Activated CD8-positive, alpha-beta memory T cell treated with anti-CD3 and anti-CD28 coated beads, Interleukin-2, amount 50 U/mL, for 4 hours (primary cell): ENCODE measurements around the gene DHX16.

Experiments used
- DNase-seq: peaks from one replicate; pipeline ENCODE4 v3.0.0-alpha.2; 2020

The DHX16 gene

DNA sequence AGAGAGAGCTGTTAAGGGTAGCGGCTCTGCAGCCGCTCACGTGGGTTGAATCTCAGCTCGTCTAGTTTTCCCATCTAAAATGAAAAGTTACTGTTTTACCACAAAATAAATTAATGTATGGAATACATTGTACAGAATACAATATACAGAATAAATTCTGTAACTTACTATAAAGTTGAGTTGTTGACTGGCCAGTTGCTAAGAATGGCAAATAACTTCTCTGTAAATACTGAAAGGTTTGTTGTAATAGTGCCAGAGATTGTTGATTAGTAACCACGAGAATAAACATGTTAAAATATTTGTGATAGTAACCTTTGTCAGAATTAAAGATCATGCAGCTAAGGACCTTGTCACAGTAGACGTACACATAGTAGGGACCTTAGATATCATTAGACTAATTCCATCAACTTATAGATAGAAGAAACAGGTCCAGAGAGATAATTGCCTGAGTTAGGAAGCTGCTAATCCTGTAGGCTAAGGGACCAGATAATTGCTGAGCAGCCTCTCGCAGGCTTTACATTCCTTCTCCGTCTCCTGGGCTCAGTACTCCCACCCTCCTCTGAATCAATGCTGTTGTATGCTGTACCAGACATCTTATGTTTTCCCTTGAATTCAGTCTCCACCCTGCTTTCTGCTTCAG, 18.5 kb upstream of the DHX16 start:
- DNase-seq, result no peak

- peak; percentile 77 for DNase-seq
Measured at GRCh38 chr6:30690403-30691207, 17.8 kb upstream of the DHX16 start, which contains the start of gene NRM. Gene NRM (minus strand): TSS chr6:30690984. CDS start chr6:30690974, 10 bp downstream.

DNA sequence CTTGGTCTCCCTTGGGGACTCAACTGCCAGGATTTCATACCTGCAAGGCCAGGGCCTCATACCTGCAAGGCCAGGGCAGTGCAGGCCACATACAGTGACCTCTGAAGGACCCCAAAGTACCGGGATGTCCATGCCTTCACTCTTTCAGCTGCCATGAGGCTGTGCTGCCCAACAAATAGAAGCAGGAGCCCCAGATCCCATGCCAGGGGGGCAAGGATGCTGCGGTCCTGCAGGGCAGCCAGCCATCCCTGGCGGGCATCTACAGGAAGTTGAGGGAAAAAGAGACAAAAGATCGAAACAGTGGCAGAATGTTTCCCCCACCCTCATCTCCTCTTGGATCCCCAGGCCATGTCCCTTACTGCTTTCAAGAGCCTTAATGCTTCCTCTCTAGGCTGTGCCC, 17.2 kb upstream of the DHX16 start:
- no peak for DNase-seq

GRCh38 chr6:30689022-30689865, 16.4 kb upstream of the DHX16 start:
- DNase-seq, result no peak

- no peak for DNase-seq
Measured at GRCh38 chr6:30688569-30688968, 15.8 kb upstream of the DHX16 start.

DNA sequence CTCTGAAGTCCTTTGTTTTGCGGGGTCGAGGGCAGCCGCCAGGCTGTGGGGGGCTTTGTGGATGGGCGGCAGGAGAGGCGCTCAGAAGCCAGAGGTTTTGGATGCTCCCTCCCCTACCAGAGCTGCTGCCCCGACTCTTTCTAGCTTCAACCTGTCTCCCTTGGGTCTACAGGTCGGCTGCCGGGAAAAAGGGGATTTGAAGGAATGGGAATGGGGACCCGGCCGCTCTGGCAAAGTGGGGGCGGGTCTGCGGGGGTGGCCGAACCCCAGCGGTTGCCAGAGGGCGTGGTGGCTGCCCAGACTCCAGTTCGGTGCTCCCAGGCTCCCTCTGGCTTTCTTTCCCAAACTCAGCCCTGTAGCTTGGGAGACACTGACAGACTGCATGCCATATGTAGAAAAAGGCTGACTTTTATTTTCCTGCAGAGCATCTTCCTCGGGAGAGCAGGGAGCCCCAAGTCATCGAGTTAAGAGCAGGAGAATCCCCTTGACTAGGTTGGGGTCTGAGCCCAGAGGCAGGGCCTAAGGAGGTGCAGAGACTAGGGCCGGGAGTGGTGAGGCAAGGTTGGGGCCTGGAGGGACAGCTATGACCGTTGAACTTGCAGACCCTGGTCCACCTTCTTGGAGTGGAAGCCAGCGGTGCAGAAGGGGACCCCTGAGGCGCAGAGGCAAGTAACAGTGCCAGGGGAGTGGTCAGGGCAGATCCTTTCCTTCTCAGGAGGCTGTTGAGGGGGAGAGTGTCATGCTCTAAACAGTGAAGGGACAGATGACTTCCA, 15.0 kb upstream of the DHX16 start:
- no peak for DNase-seq

DNA sequence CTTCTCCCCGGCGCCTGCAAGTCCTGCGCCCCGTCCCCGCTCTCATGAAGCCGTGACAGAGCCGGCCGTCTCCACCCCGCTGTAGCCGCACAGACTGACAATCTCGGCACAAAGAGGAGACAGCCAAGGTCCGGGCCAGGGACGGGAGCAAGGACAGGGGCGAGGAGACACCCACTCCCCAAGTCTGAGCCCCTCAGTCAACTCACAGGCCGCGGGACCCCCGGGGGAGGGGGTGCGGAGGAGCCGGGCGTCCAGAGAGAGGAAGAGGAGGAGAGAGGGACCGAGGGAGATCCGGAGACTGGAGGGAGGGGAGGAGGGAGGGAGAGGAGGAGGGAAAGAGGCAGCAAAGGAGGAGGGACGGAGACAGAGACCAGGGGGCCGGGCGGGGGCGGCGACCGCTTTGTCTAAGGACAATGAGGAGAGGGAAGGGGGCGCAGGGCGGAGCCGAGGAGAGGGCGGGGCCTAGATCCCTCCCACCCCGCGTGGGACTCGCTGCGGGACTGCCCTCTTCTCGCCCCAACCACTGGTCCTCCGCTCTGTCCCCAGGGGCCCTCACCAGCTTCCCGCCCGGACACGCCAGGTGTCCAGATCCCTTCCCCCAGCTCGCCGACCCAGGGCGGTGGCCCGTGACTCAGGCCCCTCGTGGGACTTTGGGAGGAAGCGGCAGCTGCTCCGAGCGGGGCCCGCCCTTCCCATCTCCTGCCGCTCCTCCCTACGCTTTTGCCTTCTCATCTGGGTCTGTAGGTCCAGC, 14.3 kb upstream of the DHX16 start:
- DNase-seq, result peak; percentile 74

DNA sequence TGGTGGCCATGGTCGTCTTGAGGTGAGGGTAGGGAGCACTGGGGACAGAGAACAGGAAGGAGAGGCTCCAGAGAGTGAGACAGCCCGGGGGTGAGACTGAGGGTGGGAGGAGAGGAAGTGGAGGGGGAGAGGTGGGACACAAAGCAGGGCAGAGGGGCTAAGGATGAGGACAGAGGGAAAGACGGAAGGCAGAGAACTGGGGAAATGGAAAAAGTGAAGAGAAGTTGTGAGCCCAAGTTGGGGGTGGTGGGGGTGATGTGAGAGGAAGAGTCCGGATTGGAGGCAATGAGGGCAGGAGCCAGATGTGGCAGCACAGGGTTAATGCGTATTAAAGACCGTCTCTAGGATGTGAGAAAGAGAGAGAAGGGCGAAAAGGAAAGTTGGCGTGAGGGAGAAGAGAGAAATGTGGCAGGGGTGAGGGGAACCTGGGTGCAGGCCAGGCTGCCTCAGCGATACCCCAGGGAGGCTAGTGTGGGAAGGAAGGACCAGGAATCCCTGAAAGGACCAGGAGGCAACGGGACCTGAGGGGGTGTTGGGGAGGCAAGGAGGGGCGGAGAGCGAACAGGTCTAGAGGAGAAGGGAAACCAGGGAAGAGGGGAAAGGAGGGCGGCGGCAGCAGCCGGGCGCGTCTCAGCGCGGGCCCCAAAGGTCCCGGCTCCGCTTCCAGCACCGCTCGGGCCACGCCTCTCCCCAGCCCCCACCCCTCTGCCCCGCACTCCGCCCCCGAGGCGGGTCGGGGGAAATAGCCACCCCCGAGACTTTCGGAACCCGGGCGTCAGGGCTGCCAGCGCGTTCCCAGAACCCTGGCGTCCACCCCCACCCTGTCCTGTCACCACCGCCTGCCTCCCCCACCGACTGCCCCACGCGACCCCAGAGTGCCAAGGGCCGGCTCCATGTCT, 13.5 kb upstream of the DHX16 start, which contains the start of gene PPP1R18:
PPP1R18 (minus strand) TSS at position 637 of the 899 bp plus-strand sequence; CDS start at position 10, 627 bp downstream.
- DNase-seq, result peak; percentile 82

- DNase-seq, result no peak
Measured at GRCh38 chr6:30685157-30686008, 12.6 kb upstream of the DHX16 start.

GRCh38 chr6:30684386-30685156, 11.8 kb upstream of the DHX16 start:
- peak; percentile 51 for DNase-seq

DNA sequence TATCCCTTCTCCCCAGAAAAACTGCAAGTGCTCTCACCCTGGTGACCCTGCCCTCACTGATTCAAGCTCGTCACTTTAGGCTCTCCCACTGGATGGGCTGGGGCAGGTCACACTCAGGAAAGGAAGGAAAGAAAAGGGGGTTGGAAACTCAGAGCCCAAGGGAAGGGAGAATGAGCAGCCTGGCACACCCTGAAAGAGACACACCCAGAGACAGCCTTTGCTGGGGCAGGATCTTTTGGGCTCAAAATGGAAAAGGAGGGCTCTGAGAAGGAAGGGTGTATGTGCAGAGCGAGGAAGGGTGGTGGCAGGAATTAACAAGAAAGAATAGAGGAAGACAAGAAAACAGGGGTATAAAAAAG, 11.2 kb upstream of the DHX16 start:
- no peak for DNase-seq

GRCh38 chr6:30683183-30683979, 10.6 kb upstream of the DHX16 start:
- no peak for DNase-seq

DNA sequence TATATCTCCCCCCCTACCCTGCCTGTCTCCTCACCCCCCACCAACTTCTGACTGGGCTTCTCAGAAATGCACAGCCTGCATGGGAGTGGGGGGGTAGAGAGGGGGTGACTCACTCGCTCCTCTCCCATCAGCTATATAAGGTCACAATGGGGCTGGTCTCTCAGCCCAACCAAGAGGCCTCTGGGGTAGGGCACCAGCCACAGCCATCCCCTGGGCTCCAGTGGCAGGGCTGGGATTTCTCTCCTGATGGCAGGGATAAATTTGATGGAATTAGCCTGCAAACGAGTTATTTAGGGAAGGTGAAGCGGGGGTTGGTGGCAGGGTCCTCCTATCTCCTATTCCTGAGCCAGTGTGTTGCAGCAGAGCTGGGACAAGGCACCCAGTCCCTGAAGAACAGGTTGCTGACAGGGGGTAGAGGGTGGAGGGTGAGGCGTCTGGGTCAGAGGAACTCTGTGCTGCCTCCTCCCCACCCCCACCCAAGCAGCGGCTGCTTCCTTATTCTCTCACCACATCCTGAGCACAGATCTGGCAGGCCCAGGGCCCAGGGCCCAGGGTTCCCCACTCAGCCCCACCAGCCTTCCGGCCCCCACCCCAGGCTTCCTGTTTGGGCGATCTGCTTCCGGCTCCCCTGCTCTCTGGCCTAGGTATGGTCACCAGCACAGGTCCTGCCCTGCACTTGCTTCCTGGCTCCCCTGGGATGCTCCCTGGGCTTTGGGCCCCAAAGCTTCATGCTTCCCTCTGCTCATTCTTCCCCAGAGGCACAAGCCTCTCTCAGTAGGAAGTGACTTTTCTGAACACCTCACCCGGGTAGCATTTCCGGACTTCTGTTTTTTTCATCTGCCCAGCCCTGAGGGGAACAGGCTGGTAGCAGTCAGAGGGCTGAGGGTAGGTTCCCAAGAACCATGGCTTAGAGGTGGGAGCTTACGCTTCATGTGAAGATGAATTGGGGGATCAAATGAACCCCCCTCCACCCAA, 9.6 kb upstream of the DHX16 start:
- peak; percentile 86 for DNase-seq

DNA sequence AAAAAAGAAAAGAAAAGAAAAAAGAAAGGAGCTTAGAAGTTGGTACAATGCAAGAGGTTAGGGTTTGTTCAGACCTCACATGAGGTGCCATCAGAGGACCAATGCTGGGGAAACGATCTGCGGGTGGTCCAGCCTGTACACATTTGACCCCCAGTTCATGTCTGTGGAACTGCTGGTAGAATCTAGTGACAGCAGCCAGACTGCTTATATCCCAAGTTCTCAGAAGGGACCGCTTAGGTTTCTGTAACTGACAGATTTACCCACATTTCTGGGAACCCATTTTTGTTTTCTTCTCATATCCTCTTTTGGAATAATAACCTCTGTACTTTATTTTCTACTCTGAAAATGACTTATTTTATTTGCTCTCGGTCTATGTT, 8.9 kb upstream of the DHX16 start:
- no peak for DNase-seq

DNA sequence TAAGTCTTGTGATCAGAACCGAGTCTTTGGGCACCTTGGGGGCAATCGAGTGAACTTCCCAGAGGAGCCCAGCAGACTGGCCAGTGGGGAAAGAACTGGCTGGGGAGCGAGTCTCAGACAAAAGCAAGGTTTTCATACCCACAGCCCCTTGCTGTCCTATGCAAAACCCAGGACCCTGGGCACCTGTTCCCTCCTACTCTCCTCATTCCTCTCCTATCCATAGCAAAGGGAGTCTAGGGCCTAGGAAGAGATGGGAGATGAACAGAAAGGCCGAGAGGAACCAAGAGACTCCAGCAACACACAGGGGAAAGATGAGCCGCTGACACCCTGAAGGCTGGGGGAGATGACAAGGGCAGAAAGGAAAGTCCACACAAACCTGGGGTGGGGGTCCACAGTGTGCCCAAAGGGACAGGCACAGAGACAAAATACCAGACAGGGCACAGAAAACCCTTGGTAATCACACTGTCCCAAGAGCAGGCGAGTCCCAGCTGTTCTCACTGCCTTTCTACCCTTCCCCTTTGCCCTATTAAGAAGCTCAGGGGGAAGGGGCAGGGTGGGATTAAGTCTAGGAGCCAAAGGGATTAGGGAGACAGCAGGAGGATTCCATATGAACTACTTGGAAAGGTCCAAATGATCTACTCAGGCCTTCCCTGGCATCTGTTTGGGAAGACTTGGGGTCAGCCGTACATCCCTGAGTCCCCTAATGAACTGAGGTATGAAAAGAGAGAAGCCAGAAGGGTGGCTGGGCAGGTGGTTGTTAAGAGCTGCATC, 7.1 kb upstream of the DHX16 start:
- DNase-seq, result no peak
